Transverse colon (tissue), 3 donors: ENCODE results near the gene CFAP299.

Experiments
- EP300 ChIP-seq: sonication (generic); formaldehyde crosslinking; IDR thresholded peaks from one replicate; pipeline ENCODE4 v1.6.1; 2017; ENCODE audit warnings: antibody characterized with exemption, low read depth
- POLR2A ChIP-seq: fragments of 450-650 bp; IDR thresholded peaks from one replicate; pipeline ENCODE4 v1.6.1; 2016; ENCODE audit warnings: antibody characterized with exemption, mild to moderate bottlenecking, moderate library complexity
- TF ChIP-seq, protein P1 (sequence below), 5 experiments: fragments of 200-600 bp in 3 of 5; fragments of 450-650 bp in 2 of 5; sonication (generic) in 3 of 5; IDR thresholded peaks; 1 replicate in 2 of 5; 2 replicates in 3 of 5; pipeline ENCODE4 v1.5.1; 2016 to 2017; ENCODE audit warnings: antibody characterized with exemption in 5 of 5, inconsistent platforms in 3 of 5, mild to moderate bottlenecking in 2 of 5, moderate library complexity in 1 of 5

DNA sequence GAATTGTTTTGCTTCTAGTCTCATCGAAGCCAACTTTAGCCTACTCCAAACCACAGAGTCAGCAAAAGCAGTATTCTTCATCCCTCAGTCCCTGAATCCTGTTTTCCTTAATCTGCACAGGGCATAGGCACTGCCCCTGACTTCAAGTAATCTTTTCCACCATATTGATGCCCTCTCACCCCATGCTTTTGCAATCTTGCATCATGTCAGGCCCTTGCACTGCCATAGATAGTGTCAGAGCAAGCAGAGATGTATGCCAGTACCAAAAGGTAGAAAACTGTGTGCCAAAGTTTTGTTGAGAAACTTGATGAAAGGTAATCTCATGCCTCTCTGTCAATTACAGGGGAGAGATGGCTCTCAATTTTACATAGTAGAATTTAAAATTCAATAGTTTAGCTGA is 131.1 kb downstream of the CFAP299 start:
- no peak for TF ChIP-seq EP300
- TF ChIP-seq, protein P1, sequence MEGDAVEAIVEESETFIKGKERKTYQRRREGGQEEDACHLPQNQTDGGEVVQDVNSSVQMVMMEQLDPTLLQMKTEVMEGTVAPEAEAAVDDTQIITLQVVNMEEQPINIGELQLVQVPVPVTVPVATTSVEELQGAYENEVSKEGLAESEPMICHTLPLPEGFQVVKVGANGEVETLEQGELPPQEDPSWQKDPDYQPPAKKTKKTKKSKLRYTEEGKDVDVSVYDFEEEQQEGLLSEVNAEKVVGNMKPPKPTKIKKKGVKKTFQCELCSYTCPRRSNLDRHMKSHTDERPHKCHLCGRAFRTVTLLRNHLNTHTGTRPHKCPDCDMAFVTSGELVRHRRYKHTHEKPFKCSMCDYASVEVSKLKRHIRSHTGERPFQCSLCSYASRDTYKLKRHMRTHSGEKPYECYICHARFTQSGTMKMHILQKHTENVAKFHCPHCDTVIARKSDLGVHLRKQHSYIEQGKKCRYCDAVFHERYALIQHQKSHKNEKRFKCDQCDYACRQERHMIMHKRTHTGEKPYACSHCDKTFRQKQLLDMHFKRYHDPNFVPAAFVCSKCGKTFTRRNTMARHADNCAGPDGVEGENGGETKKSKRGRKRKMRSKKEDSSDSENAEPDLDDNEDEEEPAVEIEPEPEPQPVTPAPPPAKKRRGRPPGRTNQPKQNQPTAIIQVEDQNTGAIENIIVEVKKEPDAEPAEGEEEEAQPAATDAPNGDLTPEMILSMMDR (IDR thresholded peaks at IDR 0.05) = no peak
- no peak for TF ChIP-seq POLR2A
